ENCODE data around the gene NFE2L3. TPM values are rescaled to one million over a fixed set of nuclear protein-coding genes. Genes with fewer than 3 reads are reported as not detected.

Gene NFE2L3
- total and polyA plus RNA-seq, 9 of the 15 experiments (the other 6 are each of a cell fraction or from before 2014, with no cell fraction given), result 2.9 to 16.9 (median 12.4) TPM

- TF ChIP-seq ZNF75A (CRISPR knock-in tag; IDR thresholded peaks at IDR 0.05), result no peak
- no peak for TF ChIP-seq FOXJ2 (tag; IDR thresholded peaks at IDR 0.05)
- TF ChIP-seq NR3C1 (CRISPR knock-in tag; IDR thresholded peaks at IDR 0.05), result no peak
- TF ChIP-seq ATF3 (IDR thresholded peaks at IDR 0.05), result no peak
- TF ChIP-seq ATF3 (CRISPR knock-in tag; conservative IDR thresholded peaks at IDR 0.05), result no peak
- TF ChIP-seq MEF2A (IDR thresholded peaks at IDR 0.05; ENCODE audit: control insufficient read depth, low read depth, low read length), result no peak
- TF ChIP-seq ZNF311 (CRISPR knock-in tag; IDR thresholded peaks at IDR 0.05), result no peak
- TF ChIP-seq USF1 (CRISPR knock-in tag; IDR thresholded peaks at IDR 0.05), result 0 out of 2 replicates have a peak, but pooled peaks have one; percentile 13
- TF ChIP-seq GATAD2A (IDR thresholded peaks at IDR 0.05), result peak; percentile 76; the same call in 1 of the 2 replicates
- TF ChIP-seq ZFP30 (CRISPR knock-in tag; IDR thresholded peaks at IDR 0.05; ENCODE audit: borderline replicate concordance), result no peak
- TF ChIP-seq ARID3A (IDR thresholded peaks at IDR 0.05; ENCODE audit: borderline replicate concordance, low read depth, low read length), result no peak
- no peak for TF ChIP-seq ZNF655 (CRISPR knock-in tag; IDR thresholded peaks at IDR 0.05)
- TF ChIP-seq ZFP1 (CRISPR knock-in tag; IDR thresholded peaks at IDR 0.05), result 0 out of 2 replicates have a peak, but pooled peaks have one; percentile 10
- no peak for TF ChIP-seq MEIS2 (IDR thresholded peaks at IDR 0.05; ENCODE audit: partially characterized antibody)
- no peak for TF ChIP-seq PRMT5 (CRISPR knock-in tag; IDR thresholded peaks at IDR 0.05)
- TF ChIP-seq LEF1 (IDR thresholded peaks at IDR 0.05), result peak; percentile 43; the same call in 1 of the 2 replicates
- TF ChIP-seq E2F8 (IDR thresholded peaks at IDR 0.05; ENCODE audit: low read depth, partially characterized antibody), result peak; percentile 88
- no peak for TF ChIP-seq ZNF23 (CRISPR knock-in tag; IDR thresholded peaks at IDR 0.05)
- peak; percentile 19 to 69 for TF ChIP-seq E2F6 (IDR thresholded peaks at IDR 0.05; ENCODE audit: borderline replicate concordance in 1 of 2, extremely low read depth in 1 of 2, insufficient read depth in 1 of 2, insufficient read length in 1 of 2, low read depth in 1 of 2, low read length in 1 of 2, poor library complexity in 1 of 2, severe bottlenecking in 1 of 2)
Measured at GRCh38 chr7:26201247-26202018, 49.4 kb downstream of the NFE2L3 start, which contains the start of gene CBX3 (continued).
